A549 (cell line): ENCODE results near the gene PRXL2B. TPM values are rescaled to one million over a fixed set of nuclear protein-coding genes. Genes with fewer than 3 reads are reported as not detected.

ENCODE experiments used
- ATAC-seq, 2 experiments: fragments of 200-7000 bp in 1 of 2; fragments of >200 bp in 1 of 2; cut with Nextera tagmentation in 1 of 2; cut with Tn5 transposase in 1 of 2; 3 replicates each; pipeline versions ENCODE4 v1.8.0 to v1.9.1; 2018 to 2020; ENCODE audit warnings: mild to moderate bottlenecking in 1 of 2, moderate library complexity in 1 of 2
- CTCF ChIA-PET: fragments of 300-600 bp; sonication (Branson Sonifier 250); formaldehyde crosslinking; extraction: SDS; loops from one replicate; lab custom pipeline; 2021; ENCODE audit warnings: antibody characterized with exemption, inconsistent platforms; lab: Yijun Ruan, JAX
- POLR2A ChIA-PET: fragments of 350-600 bp; formaldehyde crosslinking; extraction: SDS; loops from one replicate; lab custom pipeline; 2021; ENCODE audit warnings: antibody characterized with exemption, inconsistent platforms; lab: Yijun Ruan, JAX
- DNase-seq, 2 experiments: peaks; one replicate each; pipeline versions ENCODE4 v3.0.0 to v3.0.0-alpha.2; 2011 to 2016; ENCODE audit warnings: low read depth in 1 of 2, low spot score in 1 of 2
- FAIRE-seq: peaks from 2 replicates; lab custom pipeline; 2011; peaks lifted over from hg19 to GRCh38; lab: Jason Lieb, UNC
- H3K27ac ChIP-seq, 2 experiments: fragments of >200 bp; sonication (Bioruptor Twin); formaldehyde crosslinking; 3 replicates each; pipeline ENCODE4 v1.5.1; 2016 to 2017
- H3K4me1 ChIP-seq: fragments of >200 bp; sonication (Bioruptor Twin); formaldehyde crosslinking; 3 replicates; pipeline ENCODE4 v1.6.1; 2016
- H3K4me2 ChIP-seq: fragments of >200 bp; sonication (Bioruptor Twin); formaldehyde crosslinking; 3 replicates; pipeline ENCODE4 v1.6.1; 2016
- H3K4me3 ChIP-seq: fragments of >200 bp; sonication (Bioruptor Twin); formaldehyde crosslinking; 3 replicates; pipeline ENCODE4 v1.5.1; 2016
- H3K9me3 ChIP-seq: fragments of >200 bp; sonication (Bioruptor Twin); formaldehyde crosslinking; 3 replicates; pipeline ENCODE4 v1.6.1; 2016
- BHLHE40 ChIP-seq: IDR thresholded peaks from 2 replicates; pipeline ENCODE4 v1.6.1; 2012; ENCODE audit warnings: low read depth, low read length, inconsistent platforms
- CBX2 ChIP-seq: fragments of 200-600 bp; sonication (generic); IDR thresholded peaks from 2 replicates; pipeline ENCODE4 v1.6.1; 2016; ENCODE audit warnings: low read depth, mild to moderate bottlenecking, borderline replicate concordance
- CEBPB ChIP-seq, 2 experiments: fragments of >200 bp in 1 of 2; sonication (Bioruptor Twin) in 1 of 2; formaldehyde crosslinking in 1 of 2; IDR thresholded peaks; 2 replicates each; pipeline ENCODE4 v1.6.1; 2012 to 2016
- EHF ChIP-seq: fragments of 250-450 bp; sonication (Bioruptor Pico); IDR thresholded peaks from 2 replicates; pipeline ENCODE4 v1.5.0; 2020; ENCODE audit warnings: mild to moderate bottlenecking
- ELK1 ChIP-seq: fragments of 150-350 bp; IDR thresholded peaks from 2 replicates; pipeline ENCODE4 v1.6.1; 2014; ENCODE audit warnings: low read depth, mild to moderate bottlenecking, low read length
- EP300 ChIP-seq, 2 experiments: fragments of >200 bp; sonication (Bioruptor Twin); formaldehyde crosslinking; IDR thresholded peaks; 2 replicates in 1 of 2; 3 replicates in 1 of 2; pipeline ENCODE4 v1.6.1; 2016 to 2017
- ESRRA ChIP-seq: fragments of 150-350 bp; IDR thresholded peaks from 2 replicates; pipeline ENCODE4 v1.6.1; 2014; ENCODE audit warnings: mild to moderate bottlenecking, low read length, borderline replicate concordance
- GATA3 ChIP-seq: IDR thresholded peaks from 2 replicates; pipeline ENCODE4 v1.6.1; 2012; ENCODE audit warnings: borderline replicate concordance
- HOXB5 ChIP-seq: fragments of 250-450 bp; sonication (Bioruptor Pico); IDR thresholded peaks from 2 replicates; pipeline ENCODE4 v1.5.0; 2020; ENCODE audit warnings: mild to moderate bottlenecking, moderate library complexity
- MAX ChIP-seq: IDR thresholded peaks from 2 replicates; pipeline ENCODE4 v1.6.1; 2012
- NPAS2 ChIP-seq: fragments of 250-450 bp; sonication (Bioruptor Pico); IDR thresholded peaks from 2 replicates; pipeline ENCODE4 v1.8.0; 2022; ENCODE audit warnings: mild to moderate bottlenecking, moderate library complexity, borderline replicate concordance
- PBX3 ChIP-seq: IDR thresholded peaks from 2 replicates; pipeline ENCODE4 v1.6.1; 2012
- PHF8 ChIP-seq: fragments of 200-600 bp; sonication (generic); IDR thresholded peaks from 2 replicates; pipeline ENCODE4 v1.6.1; 2016; ENCODE audit warnings: low read depth, mild to moderate bottlenecking, antibody characterized with exemption, moderate library complexity, borderline replicate concordance
- RAD21 ChIP-seq, 2 experiments: fragments of >200 bp in 1 of 2; sonication (Bioruptor Twin) in 1 of 2; formaldehyde crosslinking in 1 of 2; IDR thresholded peaks in 1 of 2; conservative IDR thresholded peaks in 1 of 2; 2 replicates in 1 of 2; 3 replicates in 1 of 2; pipeline ENCODE4 v1.6.1; 2012 to 2018; ENCODE audit warnings: inconsistent platforms in 1 of 2
- RCOR1 ChIP-seq: fragments of 150-350 bp; IDR thresholded peaks from 2 replicates; pipeline ENCODE4 v1.6.1; 2014; ENCODE audit warnings: antibody characterized with exemption, low read length, low read depth
- REST ChIP-seq: fragments of 200-600 bp; sonication (generic); IDR thresholded peaks from 2 replicates; pipeline ENCODE4 v1.6.1; 2016; ENCODE audit warnings: antibody characterized with exemption, mild to moderate bottlenecking, moderate library complexity
- SREBF2 ChIP-seq: fragments of 450-650 bp; IDR thresholded peaks from 2 replicates; pipeline ENCODE4 v1.6.1; 2014; ENCODE audit warnings: mild to moderate bottlenecking, moderate library complexity
- TFCP2L1 ChIP-seq: fragments of 250-450 bp; sonication (Bioruptor Pico); IDR thresholded peaks from 2 replicates; pipeline ENCODE4 v1.5.0; 2021; ENCODE audit warnings: mild to moderate bottlenecking
- ZNF302 ChIP-seq: fragments of 250-450 bp; sonication (Bioruptor Pico); IDR thresholded peaks from 2 replicates; pipeline ENCODE4 v1.9.0; 2021; ENCODE audit warnings: inconsistent platforms, mild to moderate bottlenecking, moderate library complexity
- WGBS: methylation state at CpG from one replicate; pipeline ENCODE4 v1.1.6; 2017; ENCODE audit errors: missing lambda C conversion rate; 5-methylcytosine and 5-hydroxymethylcytosine counted together
- polyA plus RNA-seq, 4 experiments: library from polyadenylated mRNA; depleted of rRNA in 3 of 4; stranded (reverse); fragments of >200 nt; fragmentation: RNase III in 1 of 4; extraction: RNeasy Plus Mini Kit Qiagen cat#74134 plus additional on column Dnase treatment in 1 of 4; gene quantifications; 2 replicates in 3 of 4; 3 replicates in 1 of 4; pipeline ENCODE4 v1.2.3, GENCODE V29; 2011 to 2017
- TF ChIP-seq, protein P1 (sequence below): fragments of 250-450 bp; sonication (Bioruptor Pico); IDR thresholded peaks from 2 replicates; pipeline ENCODE4 v1.5.0; 2021; ENCODE audit warnings: mild to moderate bottlenecking, moderate library complexity, borderline replicate concordance
- TF ChIP-seq, protein P2 (sequence below): fragments of >200 bp; sonication (Bioruptor Twin); formaldehyde crosslinking; IDR thresholded peaks from 3 replicates; pipeline ENCODE4 v1.5.1; 2016

The PRXL2B gene
- polyA plus RNA-seq, 2 of the 4 experiments (the other 2 are of a cell fraction) = 4.4 to 16.4 TPM

- POLR2A ChIA-PET = no interaction called here
- ATAC-seq (no peak), FAIRE-seq (no peak), DNase-seq (no peak)
- 58% methylated on average over 12 of the region's 16 CpGs for WGBS
- no peak for TF ChIP-seq CBX2
- TF ChIP-seq TFCP2L1 (CRISPR knock-in tag) = no peak
- no peak for TF ChIP-seq PBX3
- TF ChIP-seq GATA3 = no peak
- TF ChIP-seq ELK1 = no peak
- TF ChIP-seq REST = no peak
- no peak for TF ChIP-seq EP300 (IDR thresholded peaks at IDR 0.05)
- TF ChIP-seq NPAS2 (CRISPR knock-in tag) = no peak
- TF ChIP-seq RCOR1 = no peak
- TF ChIP-seq ZNF302 (CRISPR knock-in tag) = no peak
- TF ChIP-seq MAX = no peak
- no peak for TF ChIP-seq EHF
- TF ChIP-seq HOXB5 (CRISPR knock-in tag) = no peak
- TF ChIP-seq, protein P1, sequence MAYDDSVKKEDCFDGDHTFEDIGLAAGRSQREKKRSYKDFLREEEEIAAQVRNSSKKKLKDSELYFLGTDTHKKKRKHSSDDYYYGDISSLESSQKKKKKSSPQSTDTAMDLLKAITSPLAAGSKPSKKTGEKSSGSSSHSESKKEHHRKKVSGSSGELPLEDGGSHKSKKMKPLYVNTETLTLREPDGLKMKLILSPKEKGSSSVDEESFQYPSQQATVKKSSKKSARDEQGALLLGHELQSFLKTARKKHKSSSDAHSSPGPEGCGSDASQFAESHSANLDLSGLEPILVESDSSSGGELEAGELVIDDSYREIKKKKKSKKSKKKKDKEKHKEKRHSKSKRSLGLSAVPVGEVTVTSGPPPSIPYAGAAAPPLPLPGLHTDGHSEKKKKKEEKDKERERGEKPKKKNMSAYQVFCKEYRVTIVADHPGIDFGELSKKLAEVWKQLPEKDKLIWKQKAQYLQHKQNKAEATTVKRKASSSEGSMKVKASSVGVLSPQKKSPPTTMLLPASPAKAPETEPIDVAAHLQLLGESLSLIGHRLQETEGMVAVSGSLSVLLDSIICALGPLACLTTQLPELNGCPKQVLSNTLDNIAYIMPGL = no peak
- Histone ChIP-seq H3K4me2 (no peak within 1 kb of the TSS), H3K4me1 (no peaks in the 10 kb centered on the region), H3K9me3 (peaks cover 5% of the 10 kb centered on the region; the same call in 2 of the 3 replicates), H3K4me3 (no peak within 1 kb of the TSS), H3K27ac (no peak within 1 kb of the TSS)
- CTCF ChIA-PET = interaction anchor here (1.2 kb wide), 1 partner anchor 84 kb away, joined by 3 read pairs; no protein-coding TSS in a partner anchor
Observed at GRCh38 chr1:2632561-2633361, 46.2 kb downstream of the PRXL2B start, which contains the start of gene MMEL1. Gene MMEL1 (minus strand): TSS chr1:2633016. CDS start chr1:2629484, 3,532 bp downstream.

- ChIA-PET CTCF (no interaction called here), POLR2A (no interaction called here)
- H3K27ac ChIP-seq = no peak overlapping the region
- FAIRE-seq = no peak
- 80% methylated on average over 5 of the region's 12 CpGs for WGBS
- no peak overlapping the region for H3K4me2 ChIP-seq
- TF ChIP-seq SREBF2 (no peak), PHF8 (no peak), BHLHE40 (no peak), MAX (no peak), RAD21 (conservative IDR thresholded peaks at IDR 0.05 in 1 of 2, IDR thresholded peaks at IDR 0.05 in 1 of 2) (no peak), CEBPB (IDR thresholded peaks at IDR 0.05) (no peak), ESRRA (no peak)
- TF ChIP-seq, protein P1 = no peak
- TF ChIP-seq, protein P2, sequence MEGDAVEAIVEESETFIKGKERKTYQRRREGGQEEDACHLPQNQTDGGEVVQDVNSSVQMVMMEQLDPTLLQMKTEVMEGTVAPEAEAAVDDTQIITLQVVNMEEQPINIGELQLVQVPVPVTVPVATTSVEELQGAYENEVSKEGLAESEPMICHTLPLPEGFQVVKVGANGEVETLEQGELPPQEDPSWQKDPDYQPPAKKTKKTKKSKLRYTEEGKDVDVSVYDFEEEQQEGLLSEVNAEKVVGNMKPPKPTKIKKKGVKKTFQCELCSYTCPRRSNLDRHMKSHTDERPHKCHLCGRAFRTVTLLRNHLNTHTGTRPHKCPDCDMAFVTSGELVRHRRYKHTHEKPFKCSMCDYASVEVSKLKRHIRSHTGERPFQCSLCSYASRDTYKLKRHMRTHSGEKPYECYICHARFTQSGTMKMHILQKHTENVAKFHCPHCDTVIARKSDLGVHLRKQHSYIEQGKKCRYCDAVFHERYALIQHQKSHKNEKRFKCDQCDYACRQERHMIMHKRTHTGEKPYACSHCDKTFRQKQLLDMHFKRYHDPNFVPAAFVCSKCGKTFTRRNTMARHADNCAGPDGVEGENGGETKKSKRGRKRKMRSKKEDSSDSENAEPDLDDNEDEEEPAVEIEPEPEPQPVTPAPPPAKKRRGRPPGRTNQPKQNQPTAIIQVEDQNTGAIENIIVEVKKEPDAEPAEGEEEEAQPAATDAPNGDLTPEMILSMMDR = no peak
- no peak overlapping the region for H3K4me3 ChIP-seq
- DNase-seq = no peak
- no peaks in the 10 kb centered on the region for H3K4me1 ChIP-seq
- no peak for ATAC-seq
- H3K9me3 ChIP-seq = peaks cover 5% of the 10 kb centered on the region; the same call in 2 of the 3 replicates
Observed at GRCh38 chr1:2633366-2633935, 46.9 kb downstream of the PRXL2B start.
